ENCODE results near the gene RTF2. TPM values are rescaled to one million over a fixed set of nuclear protein-coding genes. Genes with fewer than 3 reads are reported as not detected.

RTF2 gene
- total RNA-seq: 46.3 and 56.2 TPM in 2 replicates

GRCh38 chr20:56468316-56469076 is at the start of gene RTF2:
TSS of gene RTF2 (plus strand) at chr20:56468627. CDS start at chr20:56468698, 71 bp downstream.

GRCh38 chr20:56524444-56524843 is 56.0 kb downstream of the RTF2 start, which contains the start of gene FAM209A:
TSS of gene FAM209A (plus strand) at chr20:56524744. CDS start at chr20:56524809, 65 bp downstream.

DNA sequence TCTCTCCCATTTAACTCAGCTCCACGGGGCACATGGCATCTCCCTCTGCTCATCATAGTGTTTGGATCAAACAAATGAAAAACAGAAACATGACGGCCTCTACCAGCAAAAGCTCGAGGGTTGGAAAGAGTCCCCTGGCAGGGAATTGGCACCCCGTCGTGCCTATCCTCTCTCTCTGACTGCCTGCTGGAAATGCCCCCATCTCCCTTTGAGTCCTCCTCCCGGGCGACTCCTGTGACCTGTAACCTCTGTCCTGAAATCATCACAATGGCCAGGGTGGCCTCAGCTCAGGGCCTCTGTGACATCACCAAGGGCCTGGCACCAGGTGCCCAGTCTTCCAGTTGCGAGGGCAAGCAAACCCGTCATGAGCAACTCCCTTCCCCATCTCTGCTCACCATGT is 64.5 kb downstream of the RTF2 start, which contains the start of gene FAM209B:
FAM209B (plus strand) TSS at position 301 of the 400 bp plus-strand sequence; CDS start at position 397, 96 bp downstream.

Other genes starting within 250 kb of the RTF2 start
- not detected in 2 replicates for gene MC3R, start 219.9 kb upstream of the RTF2 start, total RNA-seq
- 28.9 and 43.7 TPM in 2 replicates for gene FAM210B, start 109.7 kb upstream of the RTF2 start, total RNA-seq
- gene AURKA, start 76.4 kb upstream of the RTF2 start, total RNA-seq: 26.2 and 71.2 TPM in 2 replicates
- 20.5 and 35.5 TPM in 2 replicates for gene CSTF1, start 76.0 kb upstream of the RTF2 start, total RNA-seq
- not detected in 2 replicates for gene CASS4, start 56.4 kb upstream of the RTF2 start, total RNA-seq
- not detected in 2 replicates for gene FAM209A, start 56.1 kb downstream of the RTF2 start, total RNA-seq
- gene FAM209B, start 64.6 kb downstream of the RTF2 start, total RNA-seq: not detected in 2 replicates
- 7.3 and 13.3 TPM in 2 replicates for gene TFAP2C, start 160.7 kb downstream of the RTF2 start, total RNA-seq